OCI-LY1 (cell line): ENCODE results near the gene SLC25A33.

Experiments used
- H2AFZ ChIP-seq: fragments of 200-600 bp; sonication (generic), shearing (Covaris generic); 2 replicates; pipeline ENCODE4 v1.6.0; 2014; ENCODE audit warnings: antibody characterized with exemption, mild to moderate bottlenecking, low read length
- H3F3A ChIP-seq: fragments of 200-600 bp; sonication (generic), shearing (Covaris generic); 2 replicates; pipeline ENCODE4 v1.6.0; 2014; ENCODE audit warnings: mild to moderate bottlenecking, antibody characterized with exemption, low read length, moderate library complexity; ENCODE audit not compliant: insufficient read depth
- H3K27ac ChIP-seq: fragments of 200-600 bp; sonication (generic); 2 replicates; pipeline ENCODE4 v1.5.1; 2014; ENCODE audit warnings: low read length, mixed run types, mild to moderate bottlenecking, low read depth; ENCODE audit not compliant: poor library complexity, severe bottlenecking
- H3K27me3 ChIP-seq: fragments of 200-600 bp; sonication (generic); 2 replicates; pipeline ENCODE4 v1.6.0; 2014; ENCODE audit warnings: antibody characterized with exemption, mild to moderate bottlenecking, low read length, moderate library complexity; ENCODE audit not compliant: insufficient read depth
- H3K36me3 ChIP-seq: fragments of 200-600 bp; sonication (generic); 2 replicates; pipeline ENCODE4 v1.6.1; 2014; ENCODE audit warnings: mild to moderate bottlenecking, antibody characterized with exemption, low read length, moderate library complexity, mixed read lengths; ENCODE audit not compliant: insufficient read depth
- H3K4me1 ChIP-seq: fragments of 200-600 bp; sonication (generic); 2 replicates; pipeline ENCODE4 v1.5.1; 2014; ENCODE audit warnings: mild to moderate bottlenecking, low read length, moderate library complexity; ENCODE audit not compliant: insufficient read depth, severe bottlenecking
- H3K4me2 ChIP-seq: fragments of 200-600 bp; sonication (generic), shearing (Covaris generic); 2 replicates; pipeline ENCODE4 v1.6.1; 2014; ENCODE audit warnings: low read length
- H3K4me3 ChIP-seq: fragments of 200-600 bp; sonication (generic); 2 replicates; pipeline ENCODE4 v1.5.1; 2014; ENCODE audit warnings: low read length, low read depth, mild to moderate bottlenecking, mixed read lengths; ENCODE audit not compliant: poor library complexity, severe bottlenecking
- H3K79me2 ChIP-seq: fragments of 200-600 bp; shearing (Covaris generic); 2 replicates; pipeline ENCODE4 v1.6.1; 2016; ENCODE audit warnings: mixed run types, low read length, mixed read lengths; ENCODE audit not compliant: insufficient read depth
- H3K9ac ChIP-seq: fragments of 200-600 bp; sonication (generic), shearing (Covaris generic); 2 replicates; pipeline ENCODE4 v1.6.1; 2014; ENCODE audit warnings: mild to moderate bottlenecking, low read length, mixed read lengths
- H3K9me2 ChIP-seq: fragments of 200-600 bp; sonication (generic), shearing (Covaris generic); 2 replicates; pipeline ENCODE4 v1.6.1; 2014; ENCODE audit warnings: low read depth, mild to moderate bottlenecking, low read length, mixed read lengths
- H3K9me3 ChIP-seq: fragments of 200-600 bp; shearing (Covaris generic); 2 replicates; pipeline ENCODE4 v1.6.1; 2014; ENCODE audit warnings: low read length, mixed read lengths
- H4K20me1 ChIP-seq: fragments of 200-600 bp; sonication (generic), shearing (Covaris generic); 2 replicates; pipeline ENCODE4 v1.6.0; 2016; ENCODE audit warnings: mild to moderate bottlenecking, low read length; ENCODE audit not compliant: insufficient read depth
- CTCF ChIP-seq: fragments of 200-600 bp; sonication (generic), shearing (Covaris generic); IDR thresholded peaks from 2 replicates; pipeline ENCODE4 v1.5.1; 2017; ENCODE audit warnings: mild to moderate bottlenecking, antibody characterized with exemption, low read length, moderate library complexity, mixed read lengths
- EZH2 ChIP-seq: fragments of 200-600 bp; sonication (generic), shearing (Covaris generic); IDR thresholded peaks from 2 replicates; pipeline ENCODE4 v1.8.0; 2017; ENCODE audit warnings: borderline replicate concordance, mixed run types, mild to moderate bottlenecking, antibody characterized with exemption, low read length, moderate library complexity, mixed read lengths

The SLC25A33 gene

DNA sequence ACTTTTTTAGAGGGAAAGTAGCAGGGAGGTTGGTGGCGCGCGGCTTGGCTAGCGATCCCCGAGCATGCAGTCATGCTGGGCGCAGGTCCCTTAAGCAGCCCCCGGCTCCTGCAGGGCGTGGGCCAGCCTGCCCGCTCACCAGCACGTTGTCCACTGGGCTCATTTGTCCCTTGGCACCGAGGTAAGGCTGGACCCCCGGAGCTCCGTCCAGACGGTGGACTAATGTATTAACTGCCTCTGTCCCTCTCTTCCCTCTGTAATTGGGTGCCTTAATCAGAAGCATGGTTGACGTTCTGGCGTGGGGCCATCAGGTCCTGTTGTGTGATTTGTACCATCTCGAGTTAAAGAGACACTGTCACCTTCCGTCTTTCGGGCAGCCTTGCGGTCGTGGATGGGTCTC, 67.2 kb downstream of the SLC25A33 start:
- no peak overlapping the region for H3K27ac ChIP-seq
- peaks cover 90% of the 10 kb centered on the region for H3K36me3 ChIP-seq
- no peaks in the 10 kb centered on the region for H3K79me2 ChIP-seq
- H3K4me1 ChIP-seq = no peaks in the 10 kb centered on the region
- no peak overlapping the region for H3K4me2 ChIP-seq
- H3F3A ChIP-seq = no peaks in the 10 kb centered on the region
- no peak overlapping the region for H3K9ac ChIP-seq
- no peak overlapping the region for H3K4me3 ChIP-seq
- H3K27me3 ChIP-seq = no peaks in the 10 kb centered on the region
- no peaks in the 10 kb centered on the region for H4K20me1 ChIP-seq
- H2AFZ ChIP-seq = no peak overlapping the region
- H3K9me3 ChIP-seq = no peaks in the 10 kb centered on the region
- TF ChIP-seq EZH2 (no peak), CTCF (no peak)
- no peaks in the 10 kb centered on the region for H3K9me2 ChIP-seq

DNA sequence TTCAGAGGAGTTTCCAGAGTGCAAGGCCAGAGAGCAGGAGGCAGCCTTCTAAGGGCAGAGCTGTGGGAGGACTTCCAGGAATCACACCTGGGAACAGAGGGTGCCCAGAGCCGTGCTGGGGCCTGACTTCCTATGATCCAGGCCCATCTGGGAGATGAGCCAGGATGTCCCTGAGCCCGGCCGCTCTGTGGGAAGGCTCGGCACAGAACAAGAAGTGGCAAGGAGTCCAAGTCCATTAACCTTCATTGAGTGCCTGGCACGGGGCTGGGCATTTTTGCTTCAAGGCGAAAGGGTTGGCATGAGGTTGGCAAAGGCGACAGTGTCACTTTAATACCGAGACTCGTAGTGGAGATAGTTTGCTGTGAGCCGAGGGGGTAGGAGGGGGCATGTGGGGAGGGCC, 67.7 kb downstream of the SLC25A33 start:
- H4K20me1 ChIP-seq = no peaks in the 10 kb centered on the region
- no peak overlapping the region for H2AFZ ChIP-seq
- H3K9ac ChIP-seq = no peak overlapping the region
- no peaks in the 10 kb centered on the region for H3K4me1 ChIP-seq
- H3K27me3 ChIP-seq = no peaks in the 10 kb centered on the region
- H3K27ac ChIP-seq = no peak overlapping the region
- H3K79me2 ChIP-seq = no peaks in the 10 kb centered on the region
- H3K9me3 ChIP-seq = no peaks in the 10 kb centered on the region
- no peaks in the 10 kb centered on the region for H3F3A ChIP-seq
- no peaks in the 10 kb centered on the region for H3K9me2 ChIP-seq
- no peak for TF ChIP-seq CTCF
- no peak for TF ChIP-seq EZH2
- H3K4me3 ChIP-seq = no peak overlapping the region
- peaks cover 90% of the 10 kb centered on the region for H3K36me3 ChIP-seq
- H3K4me2 ChIP-seq = no peak overlapping the region

- Histone ChIP-seq H3K27me3 (no peaks in the 10 kb centered on the region), H3K9me2 (no peaks in the 10 kb centered on the region), H3K4me1 (no peaks in the 10 kb centered on the region), H3K4me3 (no peak overlapping the region), H3K27ac (no peak overlapping the region), H2AFZ (no peak overlapping the region), H3F3A (no peaks in the 10 kb centered on the region), H3K36me3 (peaks cover 90% of the 10 kb centered on the region), H3K9me3 (no peaks in the 10 kb centered on the region), H3K9ac (no peak overlapping the region), H3K79me2 (no peaks in the 10 kb centered on the region), H3K4me2 (no peak overlapping the region), H4K20me1 (no peaks in the 10 kb centered on the region)
- no peak for TF ChIP-seq EZH2
- TF ChIP-seq CTCF = no peak
These were observed 68.1 kb downstream of the SLC25A33 start for GRCh38 chr1:9607352-9607751.
